Panc1 (cell line): ENCODE results near the gene EOLA1. TPM values are rescaled to one million over a fixed set of nuclear protein-coding genes. Genes with fewer than 3 reads are reported as not detected.
"Not testable (repeated sequence)": the region's sequence is repeated elsewhere in the genome, so short reads cannot be mapped to it uniquely, and the experiment has no call there.

Source experiments
- ATAC-seq: fragments of 200-7000 bp; cut with Tn5 transposase; 2 replicates; pipeline ENCODE4 v1.9.1; 2020; ENCODE audit warnings: mild to moderate bottlenecking, moderate library complexity
- BruUV-seq: library from RNA; stranded (reverse); fragments of 400-500 nt; replicated peaks from 2 replicates; lab custom pipeline; 2021; lab: Mats Ljungman, UMichigan
- CTCF ChIA-PET: fragments of 300-600 bp; sonication (Branson Sonifier 250); formaldehyde crosslinking; loops from one replicate; lab custom pipeline; 2022; ENCODE audit warnings: antibody characterized with exemption; lab: Charles Lee
- POLR2A ChIA-PET: fragments of 300-600 bp; sonication (Branson Sonifier 250); formaldehyde crosslinking; loops from one replicate; lab custom pipeline; 2022; ENCODE audit warnings: antibody characterized with exemption; lab: Charles Lee
- DNase-seq: peaks from one replicate; pipeline ENCODE4 v3.0.0-alpha.2; 2010; ENCODE audit warnings: low read depth, low spot score
- H3K27ac ChIP-seq: 2 replicates; pipeline ENCODE4 v1.5.1; 2011; ENCODE audit warnings: mild to moderate bottlenecking, low read length, inconsistent platforms
- H3K27me3 ChIP-seq: fragments of 200-500 bp; sonication (Bioruptor generic); 2 replicates; pipeline ENCODE4 v1.6.0; 2014; ENCODE audit warnings: low read length, inconsistent platforms; ENCODE audit not compliant: control insufficient read depth, insufficient read depth
- H3K36me3 ChIP-seq: fragments of 200-500 bp; sonication (Bioruptor generic); 2 replicates; pipeline ENCODE4 v1.5.1; 2014; ENCODE audit warnings: inconsistent platforms, mild to moderate bottlenecking, low read length, moderate library complexity; ENCODE audit not compliant: control insufficient read depth, insufficient read depth
- H3K4me1 ChIP-seq: 2 replicates; pipeline ENCODE4 v1.5.1; 2011; ENCODE audit warnings: inconsistent platforms, mild to moderate bottlenecking, low read length, moderate library complexity; ENCODE audit not compliant: control insufficient read depth, insufficient read depth
- H3K4me3 ChIP-seq, 2 experiments: 2 replicates each; pipeline ENCODE4 v1.5.1; 2011 to 2012; ENCODE audit warnings: low read depth in 2 of 2, low read length in 2 of 2, mild to moderate bottlenecking in 2 of 2, inconsistent platforms in 1 of 2, moderate library complexity in 1 of 2
- H3K9me3 ChIP-seq: fragments of 200-500 bp; sonication (Bioruptor generic); 2 replicates; pipeline ENCODE4 v1.5.1; 2014; ENCODE audit warnings: low read depth, mild to moderate bottlenecking, inconsistent platforms, low read length, moderate library complexity; ENCODE audit not compliant: control insufficient read depth, insufficient read depth
- in situ Hi-C: cut with HindIII; loops from 2 replicates; pipeline ENCODE4 v1.10.0; 2016; ENCODE audit warnings: low sequenced_read_pairs, low pct_unique_long_range_greater_than_20kb
- intact Hi-C: fragments of 100-400 bp; cut with micrococcal nuclease; formaldehyde crosslinking; loops from one replicate; pipeline ENCODE4 v1.10.0; 2022; ENCODE audit not compliant: unreplicated experiment
- total RNA-seq: library from RNA; stranded (reverse); gene quantifications from one replicate; pipeline ENCODE4 v1.2.1, GENCODE V29; 2021; ENCODE audit not compliant: unreplicated experiment

EOLA1 gene
- total RNA-seq, 1 experiment from 2014 or later, result 26.8 TPM

GRCh38 chrX:149585631-149586030 lies 44.8 kb downstream of the EOLA1 start:
- BruUV-seq, DNase-seq, H3K9me3 ChIP-seq, H3K4me1 ChIP-seq, ATAC-seq, H3K27ac ChIP-seq, in situ Hi-C loops, POLR2A ChIA-PET, H3K4me3 ChIP-seq, H3K27me3 ChIP-seq, H3K36me3 ChIP-seq, intact Hi-C loops, CTCF ChIA-PET: not testable (repeated sequence)

GRCh38 chrX:149587359-149587758 lies 46.5 kb downstream of the EOLA1 start, which contains the start of gene MAGEA9B:
Gene MAGEA9B, minus strand, starts transcription at chrX:149587459. Its CDS starts 4,280 bp downstream, at chrX:149583179.
- DNase-seq, H3K27ac ChIP-seq, CTCF ChIA-PET, intact Hi-C loops, POLR2A ChIA-PET, H3K4me3 ChIP-seq, in situ Hi-C loops, H3K27me3 ChIP-seq, BruUV-seq, H3K4me1 ChIP-seq, H3K9me3 ChIP-seq, H3K36me3 ChIP-seq, ATAC-seq: not testable (repeated sequence)

GRCh38 chrX:149590993-149591392 lies 50.2 kb downstream of the EOLA1 start:
- intact Hi-C loops, DNase-seq, BruUV-seq, CTCF ChIA-PET, POLR2A ChIA-PET, H3K27me3 ChIP-seq, H3K4me1 ChIP-seq, ATAC-seq, H3K27ac ChIP-seq, in situ Hi-C loops, H3K36me3 ChIP-seq, H3K4me3 ChIP-seq, H3K9me3 ChIP-seq: not testable (repeated sequence)

- H3K4me3 ChIP-seq, intact Hi-C loops: not testable (repeated sequence)
Measured at GRCh38 chrX:149595214-149595613, 54.4 kb downstream of the EOLA1 start, which contains the start of gene HSFX2. Gene HSFX2, minus strand, starts transcription at chrX:149595314. Its CDS starts 614 bp downstream, at chrX:149594700.

GRCh38 chrX:149595943-149596342 lies 55.1 kb downstream of the EOLA1 start:
- CTCF ChIA-PET, BruUV-seq, H3K4me1 ChIP-seq, H3K27ac ChIP-seq, H3K27me3 ChIP-seq, ATAC-seq, intact Hi-C loops, POLR2A ChIA-PET, DNase-seq, H3K9me3 ChIP-seq, H3K36me3 ChIP-seq, in situ Hi-C loops, H3K4me3 ChIP-seq: not testable (repeated sequence)

More at GRCh38 chrX:149595214-149595613, 54.4 kb downstream of the EOLA1 start, which contains the start of gene HSFX2:
- in situ Hi-C loops, H3K9me3 ChIP-seq, DNase-seq, H3K27ac ChIP-seq, H3K27me3 ChIP-seq, BruUV-seq, H3K4me1 ChIP-seq, POLR2A ChIA-PET, H3K36me3 ChIP-seq, CTCF ChIA-PET, ATAC-seq: not testable (repeated sequence)

Other genes with a start within 250 kb of the EOLA1 start
- gene IDS, start 35.7 kb upstream of the EOLA1 start, total RNA-seq, result 78.7 TPM
- not detected for gene HSFX3, start 8.9 kb downstream of the EOLA1 start, total RNA-seq
- gene MAGEA9B, start 46.4 kb downstream of the EOLA1 start, total RNA-seq, result not detected
- gene HSFX2, start 54.3 kb downstream of the EOLA1 start, total RNA-seq, result 0.26 TPM
- 27.3 TPM for gene TMEM185A, start 90.8 kb downstream of the EOLA1 start, total RNA-seq
- not detected for gene MAGEA11, start 171.0 kb downstream of the EOLA1 start, total RNA-seq
- 1.0 TPM for gene HSFX1, start 233.1 kb downstream of the EOLA1 start, total RNA-seq
- not detected for gene MAGEA9, start 240.9 kb downstream of the EOLA1 start, total RNA-seq